Skeletal muscle satellite cell (primary cell): Measurements from ENCODE around the gene ZC4H2. TPM values are rescaled to one million over a fixed set of nuclear protein-coding genes. Genes with fewer than 3 reads are reported as not detected.
"Not testable (repeated sequence)": the region's sequence is repeated elsewhere in the genome, so short reads cannot be mapped to it uniquely, and the experiment has no call there.

Source experiments
- H3K27me3 ChIP-seq: 2 replicates; pipeline ENCODE4 v1.7.0; 2013; ENCODE audit warnings: low read length; ENCODE audit not compliant: control insufficient read depth, insufficient read depth
- H3K36me3 ChIP-seq: 2 replicates; pipeline ENCODE4 v1.7.0; 2013; ENCODE audit warnings: mild to moderate bottlenecking, control low read depth, low read length; ENCODE audit not compliant: insufficient read depth
- H3K4me1 ChIP-seq: 2 replicates; pipeline ENCODE4 v1.7.0; 2013; ENCODE audit warnings: low read length; ENCODE audit not compliant: control insufficient read depth, insufficient read depth
- H3K4me2 ChIP-seq: 2 replicates; pipeline ENCODE4 v1.7.0; 2013; ENCODE audit warnings: mild to moderate bottlenecking, low read length
- H3K4me3 ChIP-seq: 2 replicates; pipeline ENCODE4 v1.7.0; 2013; ENCODE audit warnings: low read length
- H3K9ac ChIP-seq: 2 replicates; pipeline ENCODE4 v1.7.0; 2013; ENCODE audit warnings: mild to moderate bottlenecking, low read depth, low read length, moderate library complexity
- H3K9me3 ChIP-seq: replicated peaks from 2 replicates; pipeline ENCODE4 v1.7.0; 2013; ENCODE audit warnings: mild to moderate bottlenecking, control low read depth, low read length
- total RNA-seq: library from RNA; depleted of rRNA; stranded (reverse); fragments of >200 nt; gene quantifications from 2 replicates; pipeline ENCODE4 v1.2.3, GENCODE V29; 2012; rRNA removed

The ZC4H2 gene, protein sequence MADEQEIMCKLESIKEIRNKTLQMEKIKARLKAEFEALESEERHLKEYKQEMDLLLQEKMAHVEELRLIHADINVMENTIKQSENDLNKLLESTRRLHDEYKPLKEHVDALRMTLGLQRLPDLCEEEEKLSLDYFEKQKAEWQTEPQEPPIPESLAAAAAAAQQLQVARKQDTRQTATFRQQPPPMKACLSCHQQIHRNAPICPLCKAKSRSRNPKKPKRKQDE
- 5.2 and 7.4 TPM in 2 replicates for total RNA-seq

DNA sequence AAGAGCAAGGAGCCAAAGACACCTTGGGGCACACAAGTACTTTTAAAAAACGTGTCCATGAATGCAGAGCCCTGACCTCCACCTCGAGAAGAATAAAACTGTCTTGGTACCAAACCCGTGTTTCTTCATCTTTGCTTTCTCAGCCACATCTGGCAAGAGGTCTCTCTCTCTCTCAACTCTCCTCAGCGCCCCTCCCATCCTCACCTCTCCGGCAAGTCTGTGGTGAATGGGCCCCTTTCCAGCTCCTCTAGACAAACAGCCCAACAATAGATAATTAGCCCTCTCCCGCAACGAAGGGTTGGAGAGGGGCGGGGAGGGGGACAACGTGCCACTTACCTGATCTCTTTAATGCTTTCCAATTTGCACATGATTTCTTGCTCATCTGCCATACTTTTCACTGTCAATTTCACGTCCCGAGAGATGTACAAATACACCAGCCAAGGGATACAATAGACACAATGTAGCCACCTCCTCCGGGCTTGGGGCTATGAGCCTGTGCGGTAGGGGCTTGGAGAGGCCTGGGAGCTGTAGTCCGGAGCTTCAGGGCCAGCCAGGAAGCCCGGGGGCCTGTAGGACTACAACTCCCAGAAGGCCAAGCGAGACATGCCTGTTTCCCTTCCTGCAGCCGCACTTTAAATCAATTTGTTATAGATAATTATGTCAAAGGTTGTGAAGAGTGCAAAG is at the start of gene ZC4H2:
Gene ZC4H2 (minus strand): TSS at position 462 of the 684 bp plus-strand sequence. CDS start 73 bp downstream, at position 389.
- Histone ChIP-seq H3K4me1 (no peaks in the 10 kb centered on the region), H3K4me3 (peak within 1 kb of the TSS; percentile 79), H3K9ac (peak within 1 kb of the TSS; percentile 58), H3K4me2 (peak within 1 kb of the TSS; percentile 83), H3K9me3 (no peaks in the 10 kb centered on the region), H3K27me3 (no peaks in the 10 kb centered on the region), H3K36me3 (no peaks in the 10 kb centered on the region)

DNA sequence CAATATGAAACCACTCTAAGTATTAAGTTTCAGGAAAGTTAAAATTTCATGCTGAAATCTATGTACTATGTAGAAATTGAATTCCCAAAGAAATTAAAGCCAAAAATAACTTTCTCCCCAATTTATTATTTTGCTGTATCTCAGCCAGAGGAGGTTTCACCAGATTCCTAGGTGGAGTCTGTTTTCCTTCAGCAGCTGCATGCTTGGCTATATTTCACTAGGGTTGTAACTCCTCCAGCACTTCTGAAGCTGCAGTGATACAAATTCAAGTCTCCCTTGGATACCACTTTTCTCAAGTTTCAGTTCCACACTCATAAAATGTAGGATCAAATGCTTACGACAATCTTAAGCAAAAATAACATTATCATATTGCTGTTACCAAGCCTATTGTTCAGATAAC is 41.2 kb upstream of the ZC4H2 start:
- H3K9me3 ChIP-seq: no peaks in the 10 kb centered on the region
- H3K4me3 ChIP-seq: no peak overlapping the region
- H3K36me3 ChIP-seq: no peaks in the 10 kb centered on the region
- no peaks in the 10 kb centered on the region for H3K4me1 ChIP-seq
- H3K27me3 ChIP-seq: no peaks in the 10 kb centered on the region
- H3K9ac ChIP-seq: no peak overlapping the region
- no peak overlapping the region for H3K4me2 ChIP-seq

DNA sequence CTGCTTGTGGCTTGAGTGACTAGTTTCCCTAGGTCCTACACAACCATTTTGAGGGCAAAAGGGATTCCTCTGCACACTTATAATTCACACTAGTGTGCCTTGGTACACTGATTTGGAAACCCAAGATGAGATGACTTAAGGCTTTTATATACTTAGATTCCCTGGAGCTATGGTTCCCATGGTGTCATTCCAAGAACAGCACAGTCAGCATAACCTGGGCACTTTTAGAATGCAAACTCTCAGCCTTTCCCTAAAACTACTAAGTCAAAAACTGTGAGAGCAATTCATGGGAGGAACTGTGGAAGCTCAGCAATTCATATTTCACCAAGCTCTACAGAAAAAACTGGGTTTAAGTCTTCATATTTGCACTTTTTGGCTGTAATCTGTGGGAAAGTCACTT is 38.0 kb upstream of the ZC4H2 start:
- H3K4me1 ChIP-seq: no peaks in the 10 kb centered on the region
- no peaks in the 10 kb centered on the region for H3K27me3 ChIP-seq
- no peak overlapping the region for H3K4me2 ChIP-seq
- no peaks in the 10 kb centered on the region for H3K9me3 ChIP-seq
- no peaks in the 10 kb centered on the region for H3K36me3 ChIP-seq
- no peak overlapping the region for H3K4me3 ChIP-seq
- no peak overlapping the region for H3K9ac ChIP-seq

DNA sequence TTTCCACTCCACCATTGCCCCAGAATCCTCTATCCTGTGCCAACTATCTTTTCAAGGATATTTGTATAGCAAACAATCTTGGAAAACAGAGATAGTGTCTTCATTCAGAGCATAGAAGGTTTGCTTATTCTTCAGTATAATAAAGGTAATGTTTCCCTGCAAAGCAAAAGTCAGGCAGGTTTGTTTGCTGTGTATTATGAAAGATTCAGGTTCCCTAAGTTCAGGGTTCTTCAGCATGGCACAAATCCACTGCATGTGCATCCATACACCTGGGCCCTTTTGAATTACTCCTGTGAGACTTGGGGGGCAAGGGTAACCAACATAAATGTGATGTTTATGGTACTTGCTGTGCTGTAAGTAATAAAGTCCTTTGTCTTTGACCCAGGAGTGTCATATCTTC is 33.2 kb upstream of the ZC4H2 start:
- Histone ChIP-seq H3K27me3 (no peaks in the 10 kb centered on the region), H3K36me3 (no peaks in the 10 kb centered on the region), H3K4me1 (no peaks in the 10 kb centered on the region), H3K4me2 (no peak overlapping the region), H3K9ac (no peak overlapping the region), H3K4me3 (no peak overlapping the region), H3K9me3 (no peaks in the 10 kb centered on the region)

DNA sequence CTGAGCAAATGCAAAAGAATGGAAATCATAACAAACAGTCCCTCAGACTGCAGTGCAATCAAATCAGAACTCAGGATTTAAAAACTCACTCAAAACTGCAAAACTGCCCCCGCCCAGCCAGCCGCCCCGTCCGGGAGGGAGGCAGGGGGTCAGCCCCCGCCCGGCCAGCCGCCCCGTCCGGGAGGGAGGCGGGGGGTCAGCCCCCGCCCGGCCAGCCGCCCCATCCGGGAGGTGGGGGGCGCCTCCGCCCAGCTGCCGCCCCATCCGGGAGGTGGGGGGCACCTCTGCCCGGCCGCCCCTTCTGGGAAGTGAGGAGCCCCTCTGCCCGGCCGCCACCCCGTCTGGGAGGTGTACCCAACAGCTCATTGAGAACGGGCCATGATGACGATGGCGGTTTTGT is 26.0 kb upstream of the ZC4H2 start:
- H3K27me3 ChIP-seq, H3K9me3 ChIP-seq, H3K36me3 ChIP-seq, H3K4me3 ChIP-seq, H3K4me2 ChIP-seq, H3K9ac ChIP-seq, H3K4me1 ChIP-seq: not testable (repeated sequence)

DNA sequence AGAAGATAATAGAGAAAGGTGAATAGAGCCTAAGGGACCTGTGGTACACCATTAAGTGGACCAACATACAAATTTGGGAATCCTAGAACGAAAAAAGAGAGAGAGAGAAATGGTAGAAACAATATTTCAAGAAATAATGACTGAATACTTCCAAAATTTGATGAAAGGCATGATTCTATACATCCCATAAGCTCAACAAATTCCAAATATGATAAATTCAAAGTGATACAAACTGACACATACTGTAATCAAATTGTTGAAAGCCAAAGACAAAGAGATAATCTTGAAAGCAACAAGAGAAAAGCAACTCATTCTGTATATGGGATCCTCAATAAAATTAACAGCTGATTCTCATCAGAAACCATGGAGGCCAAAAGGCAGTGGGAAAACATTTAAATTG is 20.6 kb upstream of the ZC4H2 start:
- no peaks in the 10 kb centered on the region for H3K36me3 ChIP-seq
- H3K4me1 ChIP-seq: no peaks in the 10 kb centered on the region
- no peaks in the 10 kb centered on the region for H3K27me3 ChIP-seq
- no peak overlapping the region for H3K4me3 ChIP-seq
- no peak overlapping the region for H3K9ac ChIP-seq
- H3K9me3 ChIP-seq: no peaks in the 10 kb centered on the region
- H3K4me2 ChIP-seq: no peak overlapping the region

DNA sequence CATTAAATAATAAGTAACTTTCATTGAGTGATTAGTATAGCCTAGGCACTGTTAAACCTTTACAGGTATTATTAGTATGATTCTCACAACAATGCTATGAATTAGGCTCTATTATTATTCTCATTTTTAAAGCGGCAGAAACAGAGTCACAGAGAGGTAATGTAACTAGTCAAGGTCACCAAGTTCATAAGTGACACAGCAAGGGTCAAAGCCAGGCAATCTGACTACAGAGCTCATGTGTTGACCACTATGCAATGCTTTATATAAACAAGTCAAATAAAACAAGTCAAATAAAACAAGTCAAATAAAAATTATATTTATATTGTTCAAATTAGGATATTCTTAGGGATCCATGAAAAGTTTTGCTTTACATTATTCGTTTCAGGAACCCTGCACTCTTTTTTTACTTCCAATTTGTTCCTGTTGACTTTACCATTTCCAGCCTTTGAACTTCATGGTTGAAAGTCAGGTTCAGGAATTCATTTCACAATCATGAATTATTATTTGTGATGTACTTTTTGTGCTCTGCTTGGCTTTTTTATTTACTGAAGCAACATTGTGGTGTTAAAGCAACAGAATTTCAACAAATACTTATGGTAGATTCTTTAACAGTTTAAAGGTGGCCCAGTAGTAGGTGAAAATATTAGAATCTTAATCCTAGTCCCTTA is 18.0 kb upstream of the ZC4H2 start:
- Histone ChIP-seq H3K9ac (no peak overlapping the region), H3K4me2 (no peak overlapping the region), H3K4me1 (no peaks in the 10 kb centered on the region), H3K4me3 (no peak overlapping the region), H3K9me3 (no peaks in the 10 kb centered on the region), H3K27me3 (no peaks in the 10 kb centered on the region), H3K36me3 (no peaks in the 10 kb centered on the region)

DNA sequence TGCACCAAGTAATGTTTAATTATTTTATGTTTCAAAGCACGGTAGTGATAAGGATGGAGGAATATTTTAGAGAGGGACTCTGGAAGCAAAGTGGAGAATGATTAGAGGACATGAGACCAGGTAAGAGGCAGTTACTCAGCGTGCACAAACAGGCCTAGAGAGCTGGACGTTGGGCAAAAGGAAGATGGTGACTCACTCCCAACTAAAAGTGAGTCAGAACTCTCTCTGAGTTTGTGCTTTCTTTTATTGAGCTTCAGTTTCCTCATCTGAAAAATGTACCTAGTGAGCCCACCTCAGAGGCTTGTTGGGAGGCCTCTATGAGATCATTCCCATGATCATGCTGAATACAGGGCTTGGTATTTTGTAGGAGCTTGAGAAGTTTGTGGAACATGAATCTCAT is 1.6 kb upstream of the ZC4H2 start:
- Histone ChIP-seq H3K27me3 (no peaks in the 10 kb centered on the region), H3K9ac (no peak overlapping the region), H3K4me2 (no peak overlapping the region), H3K4me3 (no peak overlapping the region), H3K36me3 (no peaks in the 10 kb centered on the region), H3K4me1 (no peaks in the 10 kb centered on the region), H3K9me3 (no peaks in the 10 kb centered on the region)

DNA sequence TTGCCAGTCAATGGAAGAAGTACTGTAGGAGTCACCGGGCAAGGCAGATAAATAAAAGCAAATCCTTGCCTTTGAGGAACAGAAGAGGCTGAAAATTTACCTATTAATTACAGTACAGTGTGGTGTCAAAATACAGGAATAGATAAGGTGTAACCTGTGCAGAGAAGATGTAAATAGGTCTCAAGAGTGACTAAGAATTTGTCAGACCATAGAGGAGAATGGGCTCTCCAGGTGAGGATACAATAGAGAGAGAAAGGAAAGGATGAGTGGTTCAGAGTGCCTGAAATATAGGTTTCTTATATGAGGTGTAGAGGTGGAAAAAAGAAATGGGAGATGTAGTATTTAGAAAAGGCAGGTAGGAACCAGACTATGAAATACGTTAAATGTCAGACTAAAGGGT is 801 bp upstream of the ZC4H2 start:
- H3K4me2 ChIP-seq: peak overlapping the region; percentile 83
- no peak overlapping the region for H3K9ac ChIP-seq
- H3K9me3 ChIP-seq: no peaks in the 10 kb centered on the region
- H3K36me3 ChIP-seq: no peaks in the 10 kb centered on the region
- H3K27me3 ChIP-seq: no peaks in the 10 kb centered on the region
- H3K4me1 ChIP-seq: no peaks in the 10 kb centered on the region
- no peak overlapping the region for H3K4me3 ChIP-seq

DNA sequence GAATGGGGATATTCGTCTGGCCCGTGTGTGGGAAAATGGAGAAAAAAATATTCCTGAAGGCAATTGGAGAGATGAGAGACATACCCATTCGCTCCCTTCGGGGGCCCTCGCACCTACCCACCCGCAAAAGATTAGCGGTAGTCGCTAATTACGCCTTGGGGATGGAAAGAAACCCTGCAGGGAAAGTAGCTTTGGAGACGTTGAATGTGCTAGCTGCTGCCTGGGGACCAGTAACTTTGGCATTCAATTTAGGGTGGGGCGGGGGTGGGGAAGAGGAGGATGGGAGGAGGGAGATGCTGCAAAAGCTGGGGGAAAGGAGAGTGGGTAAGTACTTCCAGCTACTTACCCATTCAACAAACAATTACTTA is 407 bp upstream of the ZC4H2 start:
- no peaks in the 10 kb centered on the region for H3K9me3 ChIP-seq
- peak overlapping the region; percentile 34 for H3K9ac ChIP-seq
- no peaks in the 10 kb centered on the region for H3K36me3 ChIP-seq
- H3K4me2 ChIP-seq: peak overlapping the region; percentile 83
- H3K4me3 ChIP-seq: peak overlapping the region; percentile 79
- no peaks in the 10 kb centered on the region for H3K4me1 ChIP-seq
- H3K27me3 ChIP-seq: no peaks in the 10 kb centered on the region

DNA sequence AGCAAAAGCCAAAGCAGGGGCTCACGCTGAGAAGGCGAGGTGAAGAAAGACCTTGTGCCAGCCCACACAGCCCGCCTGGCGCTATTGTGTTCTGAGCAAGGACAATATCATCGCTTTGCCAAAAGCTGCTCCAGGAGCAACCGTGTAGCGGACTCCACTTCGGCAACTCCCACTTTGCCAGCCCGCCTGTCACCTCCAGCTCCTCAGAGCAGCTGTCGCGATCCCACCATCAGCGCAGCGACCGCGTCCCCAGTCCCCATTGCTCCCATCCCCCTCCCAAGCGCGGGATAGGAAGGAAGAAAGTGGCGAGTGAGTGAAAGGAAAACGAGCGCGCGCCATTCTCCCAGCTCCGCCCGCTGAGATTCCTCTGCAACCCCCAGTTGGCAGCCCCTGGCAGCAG is 759 bp downstream of the ZC4H2 start:
- peak overlapping the region; percentile 83 for H3K4me2 ChIP-seq
- peak overlapping the region; percentile 58 for H3K9ac ChIP-seq
- H3K4me1 ChIP-seq: no peaks in the 10 kb centered on the region
- H3K9me3 ChIP-seq: no peaks in the 10 kb centered on the region
- no peaks in the 10 kb centered on the region for H3K36me3 ChIP-seq
- H3K27me3 ChIP-seq: no peaks in the 10 kb centered on the region
- peak overlapping the region; percentile 79 for H3K4me3 ChIP-seq

DNA sequence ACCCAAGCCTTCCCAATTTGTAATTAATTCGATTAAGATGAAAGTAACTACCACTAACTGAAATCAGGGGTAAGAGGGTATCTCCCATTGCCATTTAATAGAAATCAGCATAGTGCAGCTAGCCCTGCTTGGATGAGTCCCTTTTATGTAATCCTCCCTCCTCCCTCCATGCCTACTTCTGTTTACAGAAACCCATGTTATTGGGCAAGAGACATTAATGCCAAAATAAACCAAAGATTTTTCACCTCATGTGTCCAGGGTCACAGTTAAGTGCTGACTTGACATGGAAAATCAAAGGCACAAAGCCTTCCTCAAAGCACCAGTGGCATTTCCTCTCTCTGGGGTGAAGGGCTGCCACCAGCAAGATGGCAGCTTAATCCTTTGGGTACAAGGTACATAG is 50.8 kb downstream of the ZC4H2 start:
- Histone ChIP-seq H3K4me1 (no peaks in the 10 kb centered on the region), H3K9ac (no peak overlapping the region), H3K4me3 (no peak overlapping the region), H3K9me3 (no peaks in the 10 kb centered on the region), H3K4me2 (no peak overlapping the region), H3K36me3 (no peaks in the 10 kb centered on the region), H3K27me3 (no peaks in the 10 kb centered on the region)
